Stimulated activated naive CD4-positive, alpha-beta T cell (primary cell): Measurements from ENCODE around the gene CRTC1.

Experiments used
- DNase-seq, 6 experiments: peaks; one replicate each; lab custom pipeline; 2025; lab: John Stamatoyannopoulos, UW

Gene CRTC1

GRCh38 chr19:18683109-18683957, at the start of gene CRTC1:
CRTC1 (plus strand) TSS chr19:18683680; CDS start chr19:18683703, 23 bp downstream.
- DNase-seq: peak; percentile 89 to 96 (median 92)

DNA sequence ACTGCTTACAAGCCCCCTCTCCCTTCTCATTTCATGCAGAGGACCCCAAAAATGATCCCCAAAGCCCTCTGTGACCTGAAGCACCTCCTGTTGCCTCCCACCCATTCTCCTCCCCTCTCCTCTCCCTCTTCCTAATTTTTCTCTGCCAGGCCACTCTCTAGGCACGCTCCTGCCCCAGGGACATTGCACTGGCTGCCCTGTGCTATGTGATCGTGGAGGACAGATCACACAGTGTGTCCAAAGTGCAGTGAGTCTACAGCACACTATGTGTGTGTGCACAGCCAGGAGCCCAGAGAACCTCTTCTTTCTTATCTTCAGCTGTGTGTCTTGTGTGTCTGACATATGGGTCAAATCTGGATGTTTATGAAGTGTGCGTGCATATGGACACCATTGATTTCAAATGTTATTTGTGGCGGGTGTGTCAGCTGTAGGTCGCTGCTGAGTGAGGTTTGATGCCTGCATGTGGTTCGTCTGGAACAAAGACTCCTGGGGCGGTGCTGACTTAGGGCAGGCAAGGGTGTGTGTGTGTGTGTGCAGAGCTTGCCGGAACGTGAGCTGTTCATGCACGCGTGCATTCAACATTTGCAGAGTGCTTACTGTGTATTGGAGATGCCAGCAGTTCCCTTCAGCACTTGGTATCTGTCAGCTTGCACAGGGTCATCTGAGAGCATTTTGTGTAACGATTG, 48.7 kb upstream of the CRTC1 start:
- DNase-seq: peak in 1 of 6 experiments; percentile 15

- no peak for DNase-seq
Observed at GRCh38 chr19:18635831-18636182, 47.7 kb upstream of the CRTC1 start.

DNA sequence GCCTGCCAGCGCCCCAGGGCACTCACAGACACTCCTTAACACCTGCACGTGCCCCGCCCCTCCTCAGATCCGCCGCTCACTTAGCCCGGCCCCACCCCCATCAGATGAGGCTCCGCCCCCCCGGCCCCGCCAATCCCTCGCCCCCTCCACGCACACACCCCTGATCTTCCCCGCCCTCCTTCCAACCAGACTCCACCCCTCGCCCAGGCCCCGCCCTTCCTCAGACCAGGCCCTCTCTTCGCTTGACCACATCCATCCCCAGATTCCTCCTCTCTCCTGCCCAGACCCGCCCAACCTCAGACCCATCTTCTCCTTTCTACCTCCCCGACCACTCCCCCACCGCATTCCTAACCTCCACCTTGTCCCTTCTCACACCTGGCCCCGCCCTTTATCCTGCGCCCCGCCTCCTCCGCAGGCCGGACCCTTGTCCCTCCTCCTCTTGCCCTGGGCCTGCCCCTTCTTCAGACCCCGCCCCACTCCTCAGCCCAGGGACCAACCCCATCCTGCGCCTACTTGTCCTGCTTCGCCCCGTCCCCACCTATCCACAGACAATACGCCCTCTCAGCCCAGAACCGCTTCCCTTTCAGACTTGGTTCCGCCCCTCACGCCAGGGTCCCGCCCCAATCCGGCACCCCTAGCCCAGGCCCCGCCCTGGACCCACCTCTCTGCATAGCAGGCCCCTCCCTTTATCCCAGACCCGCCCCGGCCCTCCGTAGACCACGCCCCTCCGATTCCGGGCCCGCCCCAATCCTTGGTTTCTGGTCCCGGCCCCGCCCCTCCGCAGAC, 47.1 kb upstream of the CRTC1 start:
- peak; percentile 97 to 99 (median 99) for DNase-seq

DNA sequence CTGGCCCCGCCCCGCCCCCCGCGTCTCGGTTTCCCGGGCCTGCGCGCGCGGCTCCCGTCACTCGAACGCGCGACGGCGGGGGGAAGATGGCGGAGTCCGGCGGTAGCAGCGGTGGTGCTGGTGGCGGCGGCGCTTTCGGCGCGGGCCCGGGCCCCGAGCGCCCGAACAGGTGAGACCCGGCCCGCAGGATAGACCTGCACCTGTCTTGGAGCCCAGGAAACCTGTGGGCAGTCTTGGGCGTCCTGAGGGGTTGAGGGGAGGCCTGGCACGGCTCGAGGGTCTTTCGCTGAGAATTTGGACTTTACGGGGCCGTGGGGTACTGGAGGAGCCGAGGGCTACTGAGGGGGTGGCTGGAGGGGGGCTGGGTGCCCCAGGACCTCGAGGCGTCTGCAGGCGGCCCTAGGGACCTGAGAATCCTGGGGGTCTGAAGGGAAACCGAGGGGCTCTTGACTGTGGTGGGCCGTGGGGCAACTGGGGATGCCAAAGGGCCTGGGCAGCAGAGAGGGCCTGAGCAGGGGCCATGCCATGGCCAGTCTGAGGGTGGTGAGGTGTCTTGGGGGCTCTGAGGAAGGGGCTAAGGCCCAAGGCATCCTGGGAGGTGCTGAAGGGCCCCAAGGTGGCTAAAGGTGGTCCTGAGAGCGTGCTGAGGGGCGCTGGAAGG, 46.4 kb upstream of the CRTC1 start, which contains the start of gene KLHL26:
KLHL26 (plus strand) TSS at position 60 of the 661 bp plus-strand sequence; CDS start at position 87, 27 bp downstream.
- DNase-seq: peak in 1 of 6 experiments; percentile 29

DNA sequence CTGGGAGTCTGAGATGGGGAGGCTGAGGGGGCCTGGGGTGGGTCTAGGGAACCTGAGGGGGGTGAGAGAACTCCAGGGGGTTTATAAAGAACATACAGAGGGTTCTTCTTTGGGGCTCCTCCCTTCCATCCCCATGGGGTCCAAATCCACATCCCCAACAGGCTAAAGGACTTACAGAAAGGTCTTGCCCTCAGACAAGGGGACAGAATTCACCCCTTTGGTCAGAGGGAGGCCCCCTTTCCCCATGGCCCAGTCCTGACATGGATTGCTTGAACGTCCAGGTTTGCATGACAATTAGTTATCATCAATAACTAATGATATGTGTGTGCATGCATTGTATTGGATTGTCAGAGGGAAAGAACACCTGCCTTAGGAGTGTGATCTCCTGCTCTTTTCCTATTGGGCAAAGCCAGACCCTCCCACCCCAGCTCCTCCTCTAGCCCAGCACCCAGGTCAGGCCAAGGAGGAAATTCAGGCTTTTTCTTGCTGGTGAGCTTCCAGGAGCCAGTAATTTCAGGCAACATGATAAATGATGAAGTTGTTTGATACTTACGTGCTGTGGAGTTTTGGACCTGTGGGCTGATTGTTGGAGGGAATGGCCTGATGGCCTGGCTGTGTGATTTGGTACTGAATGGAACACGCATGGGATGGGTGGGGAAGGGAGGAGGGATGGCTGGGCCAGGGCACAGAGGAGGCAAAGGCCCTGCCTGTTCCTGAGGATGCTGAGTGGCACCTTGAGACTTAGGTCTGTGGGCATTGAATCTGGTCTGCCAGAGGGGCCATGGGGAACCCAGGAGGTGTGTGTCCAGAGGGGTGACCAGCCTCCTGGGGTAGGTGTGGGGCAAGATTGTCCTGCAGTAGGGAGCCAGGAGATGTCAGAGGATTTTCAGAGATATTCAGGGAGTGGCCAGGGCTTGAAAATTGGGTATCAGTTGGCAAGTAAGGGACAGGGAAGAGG, 45.5 kb upstream of the CRTC1 start:
- DNase-seq: no peak

GRCh38 chr19:18639706-18640243, 43.7 kb upstream of the CRTC1 start:
- DNase-seq: no peak

DNA sequence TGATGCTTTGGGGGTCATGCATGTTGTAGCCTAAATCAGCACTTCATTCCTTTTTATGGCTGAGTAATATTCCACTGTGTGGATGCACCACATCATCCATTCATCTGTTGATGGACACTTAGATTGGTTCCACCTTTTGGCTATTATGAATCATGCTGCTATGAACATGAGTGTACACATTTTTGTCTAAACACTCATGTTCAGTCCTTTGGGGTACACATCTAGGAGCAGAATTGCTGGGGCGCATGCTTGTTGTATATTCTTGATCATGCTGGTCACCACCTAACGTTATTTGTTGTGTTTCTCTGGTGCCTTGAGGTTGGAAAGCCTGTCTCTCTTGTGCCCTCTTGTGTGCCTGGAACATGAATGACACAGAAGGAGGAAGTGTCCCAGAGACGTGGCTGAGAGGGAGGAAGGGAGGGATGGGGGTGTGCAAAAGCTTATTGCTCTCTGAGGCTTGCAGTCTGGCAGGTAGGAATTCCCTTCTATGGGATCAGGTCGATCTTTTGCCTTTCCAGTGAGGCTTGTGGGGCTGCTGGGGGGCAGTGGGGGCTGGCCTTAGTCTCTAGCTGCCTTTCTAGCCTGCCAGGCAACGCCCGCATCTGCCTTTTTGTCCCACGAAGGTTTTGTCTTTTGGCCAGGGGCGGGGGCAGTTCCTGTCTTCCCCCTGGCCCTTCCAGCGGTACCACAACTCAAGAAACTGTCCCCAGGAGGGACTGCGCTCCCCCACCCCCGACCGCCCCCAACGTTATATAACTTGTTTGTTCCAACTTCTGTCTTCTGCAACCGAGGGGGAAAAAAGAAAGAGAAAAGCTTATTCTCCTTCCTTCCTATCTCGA, 39.1 kb upstream of the CRTC1 start:
- no peak for DNase-seq

DNA sequence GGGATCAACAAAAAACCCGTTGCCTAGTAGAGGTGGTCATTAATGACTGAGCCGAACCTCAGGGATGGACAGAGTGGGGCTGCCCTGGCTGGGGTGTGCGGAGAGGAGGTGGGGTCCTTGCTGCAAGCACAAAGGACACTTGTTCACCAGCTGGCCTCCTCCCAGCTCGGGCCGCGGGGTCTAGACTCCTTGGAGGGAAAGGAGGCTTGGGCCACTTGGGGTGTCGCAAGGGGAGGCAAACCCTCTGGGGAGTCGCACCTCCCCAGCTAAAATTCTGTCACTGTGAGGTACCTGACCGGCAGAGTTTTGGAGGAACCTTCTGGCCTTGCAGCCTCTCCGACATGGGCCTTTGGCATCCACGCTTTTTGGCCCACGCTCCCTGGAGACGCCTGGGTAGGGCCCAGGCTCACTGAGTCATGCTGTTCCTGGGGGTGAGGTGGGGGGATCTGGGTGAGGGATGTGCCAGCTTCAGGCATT, 38.4 kb upstream of the CRTC1 start:
- no peak for DNase-seq

- DNase-seq: no peak
Observed at GRCh38 chr19:18646535-18647370, 36.7 kb upstream of the CRTC1 start.

GRCh38 chr19:18647371-18647767, 36.1 kb upstream of the CRTC1 start:
- no peak for DNase-seq

GRCh38 chr19:18647807-18648206, 35.7 kb upstream of the CRTC1 start:
- DNase-seq: no peak

GRCh38 chr19:18648973-18649315, 34.5 kb upstream of the CRTC1 start:
- DNase-seq: no peak

GRCh38 chr19:18649371-18650020, 34.0 kb upstream of the CRTC1 start:
- no peak for DNase-seq

- DNase-seq: no peak
Observed at GRCh38 chr19:18650021-18650390, 33.5 kb upstream of the CRTC1 start.

DNA sequence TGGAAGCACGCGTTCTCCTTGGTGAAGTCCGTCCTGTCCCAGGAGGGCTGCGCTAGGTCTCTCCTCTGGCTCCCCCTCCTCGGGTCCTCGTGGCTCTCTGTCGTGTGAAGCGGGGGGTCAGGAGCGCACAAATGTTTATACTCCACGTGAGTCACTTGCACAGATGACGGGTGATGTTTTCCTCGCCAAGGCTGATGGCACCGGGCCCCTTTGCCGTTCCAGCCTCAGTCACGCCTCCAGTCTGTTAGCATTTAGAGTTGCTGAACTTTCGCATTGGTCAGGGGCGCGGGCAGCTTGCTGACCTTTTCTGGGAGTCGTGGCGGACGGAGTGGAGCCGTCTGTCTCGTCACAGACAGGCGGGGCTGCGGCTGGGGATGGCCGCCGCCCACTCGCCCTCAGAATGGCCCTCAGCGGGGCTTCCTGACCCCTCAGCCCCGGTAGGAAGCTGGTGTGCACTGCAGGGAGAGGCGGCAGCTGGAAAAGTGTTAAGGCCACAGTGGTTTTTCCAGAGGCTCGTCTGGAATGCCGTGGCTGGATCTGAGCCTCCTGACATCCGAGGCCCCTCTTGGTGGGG, 32.9 kb upstream of the CRTC1 start:
- no peak for DNase-seq

DNA sequence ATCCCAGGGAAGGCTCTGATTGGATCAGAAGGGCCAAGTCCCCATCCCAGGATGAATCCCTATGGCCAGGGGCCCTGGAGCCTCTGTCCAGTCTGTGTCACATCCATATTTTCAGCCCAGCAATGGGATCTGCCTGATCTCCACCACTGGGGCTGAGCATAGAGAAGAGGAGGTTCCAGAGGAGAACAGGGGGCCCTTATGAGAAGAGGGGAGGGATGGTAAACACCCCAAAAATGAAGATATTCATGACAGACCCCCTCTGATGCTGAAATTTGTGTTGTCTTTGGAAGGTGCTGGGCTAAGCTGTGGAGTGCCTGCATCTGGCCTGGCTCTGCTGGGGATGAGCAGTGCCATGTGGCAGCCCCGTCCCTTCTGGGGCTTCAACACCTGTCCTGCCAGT, 32.2 kb upstream of the CRTC1 start:
- no peak for DNase-seq

DNA sequence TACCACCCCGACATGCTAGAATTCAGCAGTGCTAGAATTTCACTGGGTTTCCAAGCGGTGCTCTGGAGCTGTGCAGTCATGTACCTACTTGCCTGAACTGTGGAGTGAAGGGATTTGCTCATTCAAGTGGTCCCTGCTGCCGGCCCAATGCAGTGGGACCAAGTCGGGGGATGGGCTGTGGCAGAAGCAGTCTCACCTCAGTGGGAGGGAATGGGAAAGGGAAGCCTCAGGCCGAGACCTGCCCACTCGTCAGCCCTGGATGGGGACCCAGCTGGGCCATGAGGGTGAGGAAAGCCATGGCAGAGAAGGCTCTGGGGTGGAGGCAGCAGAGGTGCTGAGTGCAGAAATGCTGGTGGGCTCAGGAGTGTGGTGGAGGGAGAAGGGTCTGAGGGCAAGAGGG, 31.7 kb upstream of the CRTC1 start:
- DNase-seq: no peak
